GM23248 (cell line): ENCODE data around the gene ZNF174. TPM values are rescaled to one million over a fixed set of nuclear protein-coding genes. Genes with fewer than 3 reads are reported as not detected.

Experiments used
- DNase-seq: peaks from one replicate; pipeline ENCODE4 v3.0.0-alpha.2; 2015
- H2AFZ ChIP-seq: fragments of 200-600 bp; sonication (generic); 2 replicates; pipeline ENCODE4 v1.6.1; 2016; ENCODE audit warnings: antibody characterized with exemption
- H3F3A ChIP-seq: fragments of 200-600 bp; sonication (generic); 2 replicates; pipeline ENCODE4 v1.6.1; 2016; ENCODE audit warnings: mild to moderate bottlenecking, antibody characterized with exemption, mixed run types; ENCODE audit not compliant: insufficient read depth
- H3K27ac ChIP-seq: fragments of 200-600 bp; sonication (generic); 2 replicates; pipeline ENCODE4 v1.5.1; 2016; ENCODE audit warnings: mild to moderate bottlenecking
- H3K27me3 ChIP-seq: fragments of 200-600 bp; sonication (generic); replicated peaks from 2 replicates; pipeline ENCODE4 v1.6.1; 2016; ENCODE audit warnings: mild to moderate bottlenecking; ENCODE audit not compliant: insufficient read depth
- H3K36me3 ChIP-seq: fragments of 200-600 bp; sonication (generic); 2 replicates; pipeline ENCODE4 v1.6.1; 2016; ENCODE audit warnings: low read depth, mild to moderate bottlenecking
- H3K4me1 ChIP-seq: fragments of 200-600 bp; sonication (generic); 2 replicates; pipeline ENCODE4 v1.6.1; 2016; ENCODE audit warnings: mild to moderate bottlenecking; ENCODE audit not compliant: insufficient read depth
- H3K4me2 ChIP-seq: fragments of 200-600 bp; sonication (generic); one replicate; pipeline ENCODE4 v1.6.1; 2016; ENCODE audit warnings: mild to moderate bottlenecking; ENCODE audit not compliant: unreplicated experiment
- H3K4me3 ChIP-seq: fragments of 200-600 bp; sonication (generic); 2 replicates; pipeline ENCODE4 v1.5.1; 2016; ENCODE audit warnings: mild to moderate bottlenecking
- H3K79me2 ChIP-seq: fragments of 200-600 bp; sonication (generic); 2 replicates; pipeline ENCODE4 v1.6.1; 2016; ENCODE audit warnings: mild to moderate bottlenecking; ENCODE audit not compliant: insufficient read depth
- H3K9ac ChIP-seq: fragments of 200-600 bp; sonication (generic); 2 replicates; pipeline ENCODE4 v1.6.1; 2016; ENCODE audit warnings: mild to moderate bottlenecking
- H3K9me2 ChIP-seq: fragments of 200-600 bp; sonication (generic); 2 replicates; pipeline ENCODE4 v1.6.1; 2016; ENCODE audit warnings: mixed run types, mild to moderate bottlenecking, moderate library complexity; ENCODE audit not compliant: insufficient read depth
- H3K9me3 ChIP-seq: fragments of 200-600 bp; sonication (generic); one replicate; pipeline ENCODE4 v1.6.1; 2017; ENCODE audit warnings: low read depth
- H4K20me1 ChIP-seq: fragments of 200-600 bp; sonication (generic); 2 replicates; pipeline ENCODE4 v1.6.0; 2016; ENCODE audit not compliant: insufficient read depth
- EZH2 ChIP-seq: fragments of 200-600 bp; sonication (generic); IDR thresholded peaks from 2 replicates; pipeline ENCODE4 v1.6.1; 2018; ENCODE audit warnings: antibody characterized with exemption, mild to moderate bottlenecking; ENCODE audit not compliant: insufficient read depth, poor library complexity, severe bottlenecking
- EZH2phosphoT487 ChIP-seq: fragments of 200-600 bp; sonication (generic); IDR thresholded peaks from 2 replicates; pipeline ENCODE4 v1.6.1; 2018; ENCODE audit warnings: antibody characterized with exemption, moderate library complexity, mild to moderate bottlenecking, low read depth; ENCODE audit not compliant: insufficient read depth
- WGBS, 2 experiments: methylation state at CpG; one replicate each; pipeline ENCODE4 v1.1.6; 2015 to 2017; ENCODE audit warnings: low lambda C conversion rate in 2 of 2, low coverage in 1 of 2; ENCODE audit errors: missing lambda C conversion rate in 2 of 2; 5-methylcytosine and 5-hydroxymethylcytosine counted together
- in situ Hi-C: fragments of 300-500 bp; cut with MboI; formaldehyde crosslinking; loops from 2 replicates; pipeline ENCODE4 v1.15.0; 2020
- polyA plus RNA-seq: library from polyadenylated mRNA; unstranded; fragments of >200 nt; fragmentation: Nextera tagmentation; extraction: Ambion mirVana; gene quantifications from 2 replicates; pipeline ENCODE4 v1.2.1, GENCODE V29; 2016
- total RNA-seq: library from RNA; depleted of rRNA; stranded (reverse); fragments of >200 nt; shearing (Covaris generic); gene quantifications from 2 replicates; pipeline ENCODE4 v1.2.3, GENCODE V29; 2014; rRNA removed

Gene ZNF174
- total and polyA plus RNA-seq, 2 experiments from 2014 or later = 8.2 to 10.4 TPM

- Histone ChIP-seq H2AFZ (peak overlapping the region; percentile 75), H3K4me1 (peaks cover 26% of the 10 kb centered on the region), H3K9me2 (no peaks in the 10 kb centered on the region), H3K27ac (peak overlapping the region; percentile 82), H3K9me3 (no peaks in the 10 kb centered on the region), H3K4me3 (peak overlapping the region; percentile 90), H3K9ac (peak overlapping the region; percentile 89), H3F3A (peaks cover 27% of the 10 kb centered on the region), H3K27me3 (no peaks in the 10 kb centered on the region), H3K79me2 (peaks cover 58% of the 10 kb centered on the region), H3K4me2 (peak overlapping the region; percentile 94), H3K36me3 (peaks cover 3% of the 10 kb centered on the region; the same call in 1 of the 2 replicates), H4K20me1 (peaks cover 3% of the 10 kb centered on the region; the same call in 1 of the 2 replicates)
- peak; percentile 67 for DNase-seq
- in situ Hi-C loops = no loop called here
- WGBS, 2 experiments = 1 to 2% methylated on average over 34 to 36 of the region's 47 CpGs
- no peak for TF ChIP-seq EZH2phosphoT487
- no peak for TF ChIP-seq EZH2
Measured at GRCh38 chr16:3458278-3458851, 57.4 kb downstream of the ZNF174 start.

GRCh38 chr16:3458852-3459361, 57.9 kb downstream of the ZNF174 start:
- peak overlapping the region; percentile 89 for H3K9ac ChIP-seq
- peaks cover 26% of the 10 kb centered on the region for H3K4me1 ChIP-seq
- WGBS, 2 experiments = 4 to 6% methylated on average over 10 of the region's 10 CpGs
- TF ChIP-seq EZH2phosphoT487 = no peak
- no peak for TF ChIP-seq EZH2
- no peaks in the 10 kb centered on the region for H3K9me2 ChIP-seq
- H3F3A ChIP-seq = peaks cover 27% of the 10 kb centered on the region
- H3K4me2 ChIP-seq = peak overlapping the region; percentile 94
- H3K79me2 ChIP-seq = peaks cover 64% of the 10 kb centered on the region
- peaks cover 3% of the 10 kb centered on the region; the same call in 1 of the 2 replicates for H3K36me3 ChIP-seq
- H3K27ac ChIP-seq = peak overlapping the region; percentile 82
- peak overlapping the region; percentile 75 for H2AFZ ChIP-seq
- H3K9me3 ChIP-seq = no peaks in the 10 kb centered on the region
- no peaks in the 10 kb centered on the region for H3K27me3 ChIP-seq
- in situ Hi-C loops = no loop called here
- peak overlapping the region; percentile 90 for H3K4me3 ChIP-seq
- H4K20me1 ChIP-seq = peaks cover 3% of the 10 kb centered on the region; the same call in 1 of the 2 replicates
- peak; percentile 50 for DNase-seq

Other genes starting within 250 kb of the ZNF174 start
- 5.3 TPM in 1 of 2 replicates, not detected in the other for gene OR1F1, start 213.0 kb upstream of the ZNF174 start, total RNA-seq
- not detected in 2 replicates for gene OR1F1, start 213.0 kb upstream of the ZNF174 start, polyA plus RNA-seq
- gene ZNF200, start 166.1 kb upstream of the ZNF174 start, total RNA-seq = 6.2 and 10.3 TPM in 2 replicates
- gene ZNF200, start 166.1 kb upstream of the ZNF174 start, polyA plus RNA-seq = 7.0 and 7.8 TPM in 2 replicates
- gene MEFV, start 144.6 kb upstream of the ZNF174 start, total RNA-seq = not detected in 2 replicates
- gene MEFV, start 144.6 kb upstream of the ZNF174 start, polyA plus RNA-seq = not detected in 2 replicates
- gene ZNF263, start 117.7 kb upstream of the ZNF174 start, total RNA-seq = 55.7 and 66.3 TPM in 2 replicates
- gene ZNF263, start 117.7 kb upstream of the ZNF174 start, polyA plus RNA-seq = 20.5 and 22.1 TPM in 2 replicates
- gene TIGD7, start 95.8 kb upstream of the ZNF174 start, total RNA-seq = 4.9 and 14.9 TPM in 2 replicates
- gene TIGD7, start 95.8 kb upstream of the ZNF174 start, polyA plus RNA-seq = 3.9 and 5.3 TPM in 2 replicates
- gene ZNF75A, start 95.7 kb upstream of the ZNF174 start, total RNA-seq = 17.2 and 29.1 TPM in 2 replicates
- gene ZNF75A, start 95.7 kb upstream of the ZNF174 start, polyA plus RNA-seq = 14.6 and 16.7 TPM in 2 replicates
- 0.51 TPM in 1 of 2 replicates, not detected in the other for gene OR2C1, start 45.3 kb upstream of the ZNF174 start, total RNA-seq
- 0.27 TPM in 1 of 2 replicates, not detected in the other for gene OR2C1, start 45.3 kb upstream of the ZNF174 start, polyA plus RNA-seq
- 7.5 and 10.7 TPM in 2 replicates for gene ZSCAN32, start 211 bp upstream of the ZNF174 start, total RNA-seq
- gene ZSCAN32, start 211 bp upstream of the ZNF174 start, polyA plus RNA-seq = 8.0 and 8.1 TPM in 2 replicates
- 3.2 TPM in 2 replicates for gene ZNF597, start 42.3 kb downstream of the ZNF174 start, total RNA-seq
- gene ZNF597, start 42.3 kb downstream of the ZNF174 start, polyA plus RNA-seq = 1.8 and 2.2 TPM in 2 replicates
- gene NAA60, start 42.5 kb downstream of the ZNF174 start, total RNA-seq = 11.2 and 14.4 TPM in 2 replicates
- gene NAA60, start 42.5 kb downstream of the ZNF174 start, polyA plus RNA-seq = 49.4 and 51.3 TPM in 2 replicates
- not detected in 2 replicates for gene C16orf90, start 94.3 kb downstream of the ZNF174 start, total RNA-seq
- gene C16orf90, start 94.3 kb downstream of the ZNF174 start, polyA plus RNA-seq = not detected in 2 replicates
- gene CLUAP1, start 99.8 kb downstream of the ZNF174 start, total RNA-seq = 19.3 and 28.5 TPM in 2 replicates
- gene CLUAP1, start 99.8 kb downstream of the ZNF174 start, polyA plus RNA-seq = 33.3 and 37.8 TPM in 2 replicates
- not detected in 2 replicates for gene NLRC3, start 176.2 kb downstream of the ZNF174 start, total RNA-seq
- gene NLRC3, start 176.2 kb downstream of the ZNF174 start, polyA plus RNA-seq = 0.11 and 0.22 TPM in 2 replicates
- 2.3 and 6.2 TPM in 2 replicates for gene SLX4, start 210.4 kb downstream of the ZNF174 start, total RNA-seq
- gene SLX4, start 210.4 kb downstream of the ZNF174 start, polyA plus RNA-seq = 1.9 and 2.0 TPM in 2 replicates